IMR-90 (cell line): ENCODE data around the gene IGLL1. TPM values are rescaled to one million over a fixed set of nuclear protein-coding genes. Genes with fewer than 3 reads are reported as not detected.

Experiments
- ATAC-seq: fragments of 200-7000 bp; cut with Tn5 transposase; 2 replicates; pipeline ENCODE4 v1.9.1; 2020; ENCODE audit warnings: low read depth, mild to moderate bottlenecking, moderate library complexity
- BruUV-seq: library from RNA; stranded (reverse); fragments of 400-500 nt; replicated peaks from 2 replicates; lab custom pipeline; 2021; lab: Mats Ljungman, UMichigan
- CTCF ChIA-PET: fragments of 300-600 bp; formaldehyde crosslinking; extraction: SDS; loops from one replicate; lab custom pipeline; 2021; ENCODE audit warnings: antibody characterized with exemption; lab: Yijun Ruan, JAX
- POLR2A ChIA-PET: fragments of 300-600 bp; sonication (Branson Sonifier 250); formaldehyde crosslinking; loops from one replicate; lab custom pipeline; 2022; ENCODE audit warnings: antibody characterized with exemption; ENCODE audit not compliant: unreplicated experiment; lab: Charles Lee
- DNase-seq: peaks from one replicate; pipeline ENCODE4 v3.0.0; 2013
- H2AFZ ChIP-seq: replicated peaks from 2 replicates; pipeline ENCODE3; 2013; ENCODE audit warnings: low read length, mild to moderate bottlenecking; ENCODE audit not compliant: poor library complexity
- H2AK5ac ChIP-seq: 2 replicates; pipeline ENCODE4 v1.6.1; 2013; ENCODE audit warnings: low read depth, low read length, inconsistent platforms
- H2AK9ac ChIP-seq: replicated peaks from 2 replicates; pipeline ENCODE3; 2013; ENCODE audit warnings: mild to moderate bottlenecking, low read depth, low read length, moderate library complexity; ENCODE audit not compliant: poor library complexity
- H2BK120ac ChIP-seq: 2 replicates; pipeline ENCODE4 v1.6.1; 2013; ENCODE audit warnings: low read depth, low read length, inconsistent platforms
- H2BK15ac ChIP-seq: 3 replicates; pipeline ENCODE4 v1.6.1; 2013; ENCODE audit warnings: low read depth, low read length, inconsistent platforms
- H2BK20ac ChIP-seq: 2 replicates; pipeline ENCODE4 v1.6.1; 2013; ENCODE audit warnings: low read depth, mild to moderate bottlenecking, inconsistent platforms, low read length, moderate library complexity
- H2BK5ac ChIP-seq: 2 replicates; pipeline ENCODE4 v1.6.1; 2013; ENCODE audit warnings: mild to moderate bottlenecking, low read depth, low read length, inconsistent platforms; ENCODE audit not compliant: poor library complexity, severe bottlenecking
- H3K14ac ChIP-seq: replicated peaks from 2 replicates; pipeline ENCODE4 v1.6.1; 2013; ENCODE audit warnings: low read depth, low read length, inconsistent platforms
- H3K18ac ChIP-seq: 2 replicates; pipeline ENCODE4 v1.6.1; 2013; ENCODE audit warnings: low read depth, low read length, control low read depth
- H3K23ac ChIP-seq: 2 replicates; pipeline ENCODE4 v1.6.1; 2013; ENCODE audit warnings: low read depth, low read length, inconsistent platforms
- H3K27ac ChIP-seq: 2 replicates; pipeline ENCODE4 v1.5.1; 2013; ENCODE audit warnings: mild to moderate bottlenecking, control low read depth, low read length; ENCODE audit not compliant: insufficient read depth
- H3K27me3 ChIP-seq: 2 replicates; pipeline ENCODE4 v1.6.1; 2013; ENCODE audit warnings: low read length; ENCODE audit not compliant: control insufficient read depth, insufficient read depth
- H3K36me3 ChIP-seq: 2 replicates; pipeline ENCODE4 v1.6.1; 2013; ENCODE audit warnings: low read length, mixed read lengths; ENCODE audit not compliant: control insufficient read depth, insufficient read depth
- H3K4ac ChIP-seq: 2 replicates; pipeline ENCODE4 v1.6.1; 2013; ENCODE audit warnings: low read depth, low read length, inconsistent platforms
- H3K4me1 ChIP-seq: 2 replicates; pipeline ENCODE4 v1.6.1; 2013; ENCODE audit warnings: low read length, mixed read lengths; ENCODE audit not compliant: control insufficient read depth, insufficient read depth
- H3K4me2 ChIP-seq: 2 replicates; pipeline ENCODE4 v1.6.1; 2013; ENCODE audit warnings: low read depth, mild to moderate bottlenecking, control low read depth, low read length, moderate library complexity
- H3K4me3 ChIP-seq: 2 replicates; pipeline ENCODE4 v1.5.1; 2013; ENCODE audit warnings: low read depth, mild to moderate bottlenecking, control low read depth, low read length, moderate library complexity; ENCODE audit not compliant: insufficient read depth
- H3K56ac ChIP-seq: 2 replicates; pipeline ENCODE4 v1.6.1; 2013; ENCODE audit warnings: low read length, inconsistent platforms; ENCODE audit not compliant: insufficient read depth; ENCODE audit errors: extremely low read depth
- H3K79me1 ChIP-seq, 2 experiments: 2 replicates each; pipeline ENCODE4 v1.6.1; 2013; ENCODE audit warnings: low read length in 2 of 2, inconsistent platforms in 1 of 2, low read depth in 1 of 2
- H3K9ac ChIP-seq: 2 replicates; pipeline ENCODE4 v1.6.1; 2013; ENCODE audit warnings: low read depth, low read length, control low read depth
- H3K9me1 ChIP-seq: 2 replicates; pipeline ENCODE4 v1.6.1; 2013; ENCODE audit warnings: low read length, inconsistent platforms; ENCODE audit not compliant: insufficient read depth
- H3K9me3 ChIP-seq: 2 replicates; pipeline ENCODE4 v1.6.1; 2013; ENCODE audit warnings: low read length; ENCODE audit not compliant: control insufficient read depth, insufficient read depth
- H4K20me1 ChIP-seq: 2 replicates; pipeline ENCODE4 v1.6.1; 2013; ENCODE audit warnings: low read length, inconsistent platforms; ENCODE audit not compliant: insufficient read depth
- H4K5ac ChIP-seq: 2 replicates; pipeline ENCODE4 v1.6.1; 2013; ENCODE audit warnings: mild to moderate bottlenecking, low read depth, low read length, control low read depth
- H4K8ac ChIP-seq, 2 experiments: 2 replicates each; pipeline ENCODE4 v1.6.1; 2013; ENCODE audit warnings: low read depth in 2 of 2, low read length in 2 of 2, control low read depth in 1 of 2, inconsistent platforms in 1 of 2
- H4K91ac ChIP-seq: 2 replicates; pipeline ENCODE4 v1.6.1; 2013; ENCODE audit warnings: low read depth, low read length, inconsistent platforms; ENCODE audit not compliant: insufficient read depth
- BHLHE40 ChIP-seq: fragments of 150-350 bp; IDR thresholded peaks from 2 replicates; pipeline ENCODE4 v1.6.1; 2016; ENCODE audit warnings: mild to moderate bottlenecking, low read depth, low read length
- CEBPB ChIP-seq: IDR thresholded peaks from 2 replicates; pipeline ENCODE4 v1.6.1; 2012; ENCODE audit warnings: low read depth, low read length, improper control_type of control experiment
- FOS ChIP-seq: fragments of 150-350 bp; IDR thresholded peaks from 2 replicates; pipeline ENCODE4 v1.6.1; 2016; ENCODE audit warnings: low read depth, low read length
- MAFK ChIP-seq: IDR thresholded peaks from 2 replicates; pipeline ENCODE4 v1.6.1; 2012; ENCODE audit warnings: low read depth, low read length, improper control_type of control experiment
- MXI1 ChIP-seq: IDR thresholded peaks from 2 replicates; pipeline ENCODE4 v1.6.1; 2012; ENCODE audit warnings: low read depth, mild to moderate bottlenecking, low read length, moderate library complexity, borderline replicate concordance
- NFE2L2 ChIP-seq: fragments of 150-350 bp; IDR thresholded peaks from 2 replicates; pipeline ENCODE4 v1.6.1; 2016; ENCODE audit warnings: low read depth, mild to moderate bottlenecking, low read length
- POLR2A ChIP-seq: IDR thresholded peaks from 2 replicates; pipeline ENCODE4 v1.6.1; 2012; ENCODE audit warnings: mild to moderate bottlenecking, low read depth, low read length
- RAD21 ChIP-seq: IDR thresholded peaks from 2 replicates; pipeline ENCODE4 v1.6.1; 2012; ENCODE audit warnings: low read length, improper control_type of control experiment
- RCOR1 ChIP-seq: IDR thresholded peaks from 2 replicates; pipeline ENCODE4 v1.6.1; 2012; ENCODE audit warnings: mild to moderate bottlenecking, low read length, improper control_type of control experiment; ENCODE audit not compliant: insufficient replicate concordance
- RFX5 ChIP-seq: IDR thresholded peaks from 2 replicates; pipeline ENCODE4 v1.8.0; 2012; ENCODE audit warnings: low read depth, mild to moderate bottlenecking, low read length, moderate library complexity
- USF2 ChIP-seq: fragments of 150-350 bp; IDR thresholded peaks from 2 replicates; pipeline ENCODE4 v1.6.1; 2017; ENCODE audit warnings: mild to moderate bottlenecking, antibody characterized with exemption, low read length, low read depth
- WGBS, 2 experiments: methylation state at CpG; one replicate each; pipeline versions ENCODE4 v1.1.5 to v1.1.7; 2013; ENCODE audit warnings: missing lambda C conversion rate in 2 of 2; ENCODE audit not compliant: insufficient read length in 1 of 2; ENCODE audit errors: extremely low coverage in 2 of 2; 5-methylcytosine and 5-hydroxymethylcytosine counted together
- dilution Hi-C: fragments of 300-500 bp; cut with HindIII; formaldehyde crosslinking; loops from one replicate; pipeline ENCODE4 v1.14.3; 2018; ENCODE audit warnings: low sequenced_read_pairs; ENCODE audit not compliant: unreplicated experiment
- in situ Hi-C: fragments of 300-500 bp; cut with MboI; formaldehyde crosslinking; loops from 3 replicates; pipeline ENCODE4 v1.14.3; 2019; ENCODE audit warnings: low sequenced_read_pairs, inconsistent platforms, mixed read lengths
- intact Hi-C: fragments of 100-400 bp; cut with micrococcal nuclease; formaldehyde crosslinking; loops from 2 replicates; pipeline ENCODE4 v1.10.0; 2022
- polyA plus RNA-seq, 3 experiments: library from polyadenylated mRNA; depleted of rRNA; stranded (reverse); fragments of >200 nt; gene quantifications; 2 replicates each; pipeline ENCODE4 v1.2.3, GENCODE V29; 2012; ENCODE audit warnings: low replicate concordance in 1 of 3
- total RNA-seq: library from RNA; depleted of rRNA; stranded (reverse); fragments of >200 nt; gene quantifications from 2 replicates; pipeline ENCODE4 v1.2.3, GENCODE V29; 2012

Gene IGLL1
- total and polyA plus RNA-seq, 2 of the 4 experiments (the other 2 are of a cell fraction): not detected

- BruUV-seq: no TSS peak
Observed at GRCh38 chr22:23524226-23524625, 55.9 kb downstream of the IGLL1 start.

More at GRCh38 chr22:23524226-23524625, 55.9 kb downstream of the IGLL1 start:
- ATAC-seq (no peak), DNase-seq (no peak)
- Histone ChIP-seq H4K91ac (no peak overlapping the region), H3K4me2 (no peak overlapping the region), H3K23ac (no peak overlapping the region), H2BK15ac (no peak overlapping the region), H2AK5ac (no peak overlapping the region), H2AK9ac (no peak overlapping the region), H3K4me3 (no peak overlapping the region), H2AFZ (no peak overlapping the region), H3K79me1 (no peaks in the 10 kb centered on the region), H3K56ac (no peak overlapping the region), H4K5ac (no peak overlapping the region), H3K9me1 (no peaks in the 10 kb centered on the region), H3K4ac (no peak overlapping the region), H3K36me3 (no peaks in the 10 kb centered on the region), H4K20me1 (no peaks in the 10 kb centered on the region), H3K18ac (no peak overlapping the region), H2BK5ac (no peak overlapping the region), H3K9ac (no peak overlapping the region), H3K9me3 (no peaks in the 10 kb centered on the region), H3K27me3 (no peaks in the 10 kb centered on the region; the same call in 1 of the 2 replicates), H2BK20ac (no peak overlapping the region), H4K8ac (no peak overlapping the region), H3K4me1 (peaks cover 9% of the 10 kb centered on the region), H3K27ac (no peak overlapping the region), H2BK120ac (no peak overlapping the region), H3K14ac (no peak overlapping the region)
- in situ Hi-C loops (loop anchor here (10.0 kb wide), 1 partner anchor 321 kb away; no protein-coding TSS in a partner anchor), intact Hi-C loops (loop anchor here (5.0 kb wide), 1 partner anchor 122 kb away; no protein-coding TSS in a partner anchor), dilution Hi-C loops (no loop called here)
- no CpG with 5 or more reads among the region's 6 CpGs for WGBS, 2 experiments
- ChIA-PET POLR2A (no interaction called here), CTCF (no interaction called here)
- TF ChIP-seq FOS (no peak), MXI1 (no peak), POLR2A (no peak), CEBPB (no peak), RAD21 (no peak), RFX5 (no peak), RCOR1 (no peak), NFE2L2 (no peak), MAFK (no peak), USF2 (no peak), BHLHE40 (no peak)
